Tibial nerve (tissue), 4 donors: ENCODE results near the gene TPM1. TPM values are rescaled to one million over a fixed set of nuclear protein-coding genes. Genes with fewer than 3 reads are reported as not detected.
"Not testable (repeated sequence)": the region's sequence is repeated elsewhere in the genome, so short reads cannot be mapped to it uniquely, and the experiment has no call there.

Source experiments
- DNase-seq, 2 donors: peaks; one replicate each; pipeline ENCODE4 v3.0.0-alpha.2; 2019; ENCODE audit warnings: low spot score in 2 of 2
- H3K27ac ChIP-seq, 4 donors: fragments of 200-600 bp; sonication (generic) in 3 of 4; one replicate each; pipeline ENCODE4 v1.5.1; 2017 to 2019; ENCODE audit warnings: mild to moderate bottlenecking in 1 of 4
- H3K27me3 ChIP-seq, 2 donors: fragments of 200-600 bp; sonication (generic) in 1 of 2; one replicate each; pipeline versions ENCODE4 v1.5.1 to v1.6.0; 2017 to 2019
- H3K36me3 ChIP-seq, 3 donors: fragments of 200-600 bp; sonication (generic); one replicate each; pipeline ENCODE4 v1.5.1; 2018 to 2019
- H3K4me1 ChIP-seq, 4 donors: fragments of 200-600 bp; sonication (generic) in 3 of 4; one replicate each; pipeline ENCODE4 v1.5.1; 2017 to 2019
- H3K4me3 ChIP-seq, 4 donors: fragments of 200-600 bp; sonication (generic) in 3 of 4; one replicate each; pipeline ENCODE4 v1.5.1; 2017 to 2019; ENCODE audit warnings: mild to moderate bottlenecking in 1 of 4, moderate library complexity in 1 of 4
- H3K9me3 ChIP-seq, 4 donors: fragments of 200-600 bp; sonication (generic) in 3 of 4; one replicate each; pipeline ENCODE4 v1.5.1; 2017 to 2019
- EP300 ChIP-seq, 2 donors: sonication (generic); formaldehyde crosslinking; IDR thresholded peaks; one replicate each; pipeline ENCODE4 v1.6.1; 2017; ENCODE audit warnings: antibody characterized with exemption in 2 of 2, mild to moderate bottlenecking in 1 of 2
- POLR2A ChIP-seq, 2 donors: fragments of 450-650 bp; IDR thresholded peaks; one replicate each; pipeline ENCODE4 v1.6.1; 2017; ENCODE audit warnings: antibody characterized with exemption in 2 of 2, mild to moderate bottlenecking in 2 of 2, moderate library complexity in 2 of 2
- WGBS, 2 donors: methylation state at CpG; one replicate each; pipeline ENCODE4 v1.1.5; 2018; 5-methylcytosine and 5-hydroxymethylcytosine counted together
- total RNA-seq, 4 donors: library from RNA; depleted of rRNA; stranded (reverse); fragments of >200 nt; gene quantifications; one replicate each; pipeline ENCODE4 v1.1.0, GENCODE V29; 2016
- TF ChIP-seq, protein P1 (sequence below), 5 experiments: fragments of 200-600 bp in 3 of 5; fragments of 450-650 bp in 2 of 5; sonication (generic) in 3 of 5; IDR thresholded peaks; one replicate each; pipeline ENCODE4 v1.5.1; 2016 to 2019; ENCODE audit warnings: antibody characterized with exemption in 5 of 5, mild to moderate bottlenecking in 3 of 5, moderate library complexity in 2 of 5

Gene TPM1
- total RNA-seq, 4 donors from 2014 or later, result 311 to 468 (median 366) TPM

- 77 to 89% methylated on average over 3 of the region's 3 CpGs for WGBS, 2 donors
- Histone ChIP-seq H3K27me3 (no peaks in the 10 kb centered on the region), H3K4me3 (no peak overlapping the region), H3K9me3 (no peaks in the 10 kb centered on the region), H3K36me3 (no peaks in the 10 kb centered on the region), H3K4me1 (peaks cover 0 to 13% (median 0%) of the 10 kb centered on the region in 4 donors), H3K27ac (no peak overlapping the region)
- TF ChIP-seq EP300 (IDR thresholded peaks at IDR 0.05), result no peak
- TF ChIP-seq, protein P1, sequence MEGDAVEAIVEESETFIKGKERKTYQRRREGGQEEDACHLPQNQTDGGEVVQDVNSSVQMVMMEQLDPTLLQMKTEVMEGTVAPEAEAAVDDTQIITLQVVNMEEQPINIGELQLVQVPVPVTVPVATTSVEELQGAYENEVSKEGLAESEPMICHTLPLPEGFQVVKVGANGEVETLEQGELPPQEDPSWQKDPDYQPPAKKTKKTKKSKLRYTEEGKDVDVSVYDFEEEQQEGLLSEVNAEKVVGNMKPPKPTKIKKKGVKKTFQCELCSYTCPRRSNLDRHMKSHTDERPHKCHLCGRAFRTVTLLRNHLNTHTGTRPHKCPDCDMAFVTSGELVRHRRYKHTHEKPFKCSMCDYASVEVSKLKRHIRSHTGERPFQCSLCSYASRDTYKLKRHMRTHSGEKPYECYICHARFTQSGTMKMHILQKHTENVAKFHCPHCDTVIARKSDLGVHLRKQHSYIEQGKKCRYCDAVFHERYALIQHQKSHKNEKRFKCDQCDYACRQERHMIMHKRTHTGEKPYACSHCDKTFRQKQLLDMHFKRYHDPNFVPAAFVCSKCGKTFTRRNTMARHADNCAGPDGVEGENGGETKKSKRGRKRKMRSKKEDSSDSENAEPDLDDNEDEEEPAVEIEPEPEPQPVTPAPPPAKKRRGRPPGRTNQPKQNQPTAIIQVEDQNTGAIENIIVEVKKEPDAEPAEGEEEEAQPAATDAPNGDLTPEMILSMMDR (IDR thresholded peaks at IDR 0.05), result no peak
- TF ChIP-seq POLR2A (IDR thresholded peaks at IDR 0.05), result no peak
- DNase-seq, result no peak
These were observed 60.9 kb downstream of the TPM1 start for GRCh38 chr15:63103416-63103815.

DNA sequence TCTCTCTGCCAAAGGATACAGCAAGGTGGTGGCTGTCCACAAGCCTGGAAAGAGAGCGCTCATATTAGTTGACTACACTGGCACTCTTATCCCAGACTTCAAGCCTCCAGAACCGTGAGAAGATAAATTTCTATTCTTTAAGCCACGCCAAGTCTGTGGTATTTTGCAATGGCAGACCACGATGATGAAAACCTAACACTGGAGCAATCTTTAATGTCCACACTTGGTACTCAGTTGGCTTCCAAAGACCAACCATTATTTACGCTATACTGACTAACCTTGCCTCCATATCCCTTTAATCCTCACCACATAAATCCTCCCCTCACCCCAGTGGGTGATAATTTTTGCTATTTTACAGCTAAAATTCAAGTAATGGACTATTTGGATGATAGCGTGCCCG is 62.2 kb downstream of the TPM1 start:
- no peak for TF ChIP-seq EP300 (IDR thresholded peaks at IDR 0.05)
- TF ChIP-seq POLR2A (IDR thresholded peaks at IDR 0.05), result no peak
- TF ChIP-seq, protein P1 (IDR thresholded peaks at IDR 0.05), result no peak
- no peak for DNase-seq

GRCh38 chr15:63105354-63105753 is 62.8 kb downstream of the TPM1 start:
- DNase-seq, H3K9me3 ChIP-seq, H3K27ac ChIP-seq, H3K4me3 ChIP-seq, H3K27me3 ChIP-seq, H3K36me3 ChIP-seq: not testable (repeated sequence)
- WGBS, 2 donors, result 72 to 95% methylated on average over 8 of the region's 8 CpGs
- peaks cover 0 to 14% (median 0%) of the 10 kb centered on the region in 4 donors for H3K4me1 ChIP-seq

More for the DNA sequence above, 62.2 kb downstream of the TPM1 start:
- Histone ChIP-seq H3K27ac (no peak overlapping the region), H3K4me3 (no peak overlapping the region), H3K4me1 (peaks cover 0 to 14% (median 0%) of the 10 kb centered on the region in 4 donors), H3K27me3 (no peaks in the 10 kb centered on the region), H3K9me3 (no peaks in the 10 kb centered on the region), H3K36me3 (no peaks in the 10 kb centered on the region)
- WGBS, 2 donors, result 72 to 93% methylated on average over 7 of the region's 7 CpGs

GRCh38 chr15:63107895-63108546 is 65.5 kb downstream of the TPM1 start:
- Histone ChIP-seq H3K9me3 (no peaks in the 10 kb centered on the region), H3K4me1 (peaks cover 0 to 21% (median 0%) of the 10 kb centered on the region in 4 donors), H3K27ac (peak overlapping the region in 2 of 4 donors; percentile 29 to 32), H3K36me3 (no peaks in the 10 kb centered on the region), H3K4me3 (no peak overlapping the region), H3K27me3 (no peaks in the 10 kb centered on the region)
- WGBS, 2 donors, result 19 to 20% methylated on average over 9 of the region's 9 CpGs
- peak in 1 of 2 donors; percentile 68 for TF ChIP-seq EP300 (IDR thresholded peaks at IDR 0.05)
- TF ChIP-seq, protein P1 (IDR thresholded peaks at IDR 0.05), result no peak
- TF ChIP-seq POLR2A (IDR thresholded peaks at IDR 0.05), result no peak
- DNase-seq, result peak; percentile 27 to 65

GRCh38 chr15:63109498-63109897 is 67.0 kb downstream of the TPM1 start:
- TF ChIP-seq EP300 (IDR thresholded peaks at IDR 0.05), result no peak
- Histone ChIP-seq H3K4me1 (peaks cover 0 to 21% (median 0%) of the 10 kb centered on the region in 4 donors), H3K27me3 (no peaks in the 10 kb centered on the region), H3K36me3 (no peaks in the 10 kb centered on the region), H3K9me3 (no peaks in the 10 kb centered on the region), H3K27ac (no peak overlapping the region), H3K4me3 (no peak overlapping the region)
- WGBS, 2 donors, result 94 to 96% methylated on average over 2 of the region's 2 CpGs
- DNase-seq, result no peak

GRCh38 chr15:63109920-63110319 is 67.4 kb downstream of the TPM1 start:
- no peak overlapping the region for H3K4me3 ChIP-seq
- no peak for DNase-seq
- peak overlapping the region in 1 of 4 donors; percentile 39 for H3K27ac ChIP-seq
- TF ChIP-seq POLR2A (IDR thresholded peaks at IDR 0.05) (no peak), EP300 (IDR thresholded peaks at IDR 0.05) (no peak)
- TF ChIP-seq, protein P1 (IDR thresholded peaks at IDR 0.05), result no peak
- WGBS, 2 donors, result 70 to 95% methylated on average over 2 of the region's 2 CpGs
- no peaks in the 10 kb centered on the region for H3K27me3 ChIP-seq
- no peaks in the 10 kb centered on the region for H3K9me3 ChIP-seq
- H3K36me3 ChIP-seq, result no peaks in the 10 kb centered on the region
- peaks cover 0 to 21% (median 0%) of the 10 kb centered on the region in 4 donors for H3K4me1 ChIP-seq
